GM10266 (cell line): ENCODE results near the gene FER1L5.

Experiments used
- DNase-seq: peaks from one replicate; pipeline ENCODE4 v3.0.0; 2012; ENCODE audit errors: extremely low spot score
- CTCF ChIP-seq: IDR thresholded peaks from 2 replicates; pipeline ENCODE4 v1.5.1; 2012; ENCODE audit warnings: mild to moderate bottlenecking, low read depth; ENCODE audit not compliant: control insufficient read depth, insufficient read depth; ENCODE audit errors: missing control alignments

FER1L5 gene

GRCh38 chr2:96737831-96738230 is 95.3 kb downstream of the FER1L5 start:
- TF ChIP-seq CTCF = no peak

GRCh38 chr2:96739076-96739632 is 96.6 kb downstream of the FER1L5 start:
- no peak for TF ChIP-seq CTCF
- no peak for DNase-seq

More at GRCh38 chr2:96737831-96738230, 95.3 kb downstream of the FER1L5 start:
- DNase-seq = no peak

- TF ChIP-seq CTCF = no peak
- peak; percentile 92 for DNase-seq
These were observed 97.3 kb downstream of the FER1L5 start, which contains the start of gene LMAN2L for GRCh38 chr2:96739633-96740428. Gene LMAN2L, minus strand, starts transcription at chr2:96740064. Its CDS starts 24 bp downstream, at chr2:96740040.

- DNase-seq = no peak
- no peak for TF ChIP-seq CTCF
These were observed 104.6 kb downstream of the FER1L5 start for GRCh38 chr2:96747061-96747617.

GRCh38 chr2:96751800-96752199 is 109.2 kb downstream of the FER1L5 start:
- TF ChIP-seq CTCF = no peak
- DNase-seq = no peak

GRCh38 chr2:96753661-96754282 is 111.2 kb downstream of the FER1L5 start:
- DNase-seq = no peak

More at GRCh38 chr2:96753661-96754282, 111.2 kb downstream of the FER1L5 start:
- TF ChIP-seq CTCF = no peak
